Endothelial cell of umbilical vein (primary cell): ENCODE data around the gene AUTS2. TPM values are rescaled to one million over a fixed set of nuclear protein-coding genes. Genes with fewer than 3 reads are reported as not detected.

Experiments
- BruUV-seq: library from RNA; stranded (reverse); fragments of 400-500 nt; replicated peaks from 2 replicates; lab custom pipeline; 2021; lab: Mats Ljungman, UMichigan
- CTCF ChIA-PET: fragments of 300-600, 350-600 bp; sonication (Branson Sonifier 250); formaldehyde crosslinking; loops from one replicate; lab custom pipeline; 2021; ENCODE audit warnings: antibody characterized with exemption, inconsistent platforms; lab: Charles Lee
- POLR2A ChIA-PET: fragments of 300-600, 350-600 bp; sonication (Branson Sonifier 250); formaldehyde crosslinking; loops from one replicate; lab custom pipeline; 2021; ENCODE audit warnings: antibody characterized with exemption, inconsistent platforms; lab: Charles Lee
- DNase-seq: peaks from one replicate; pipeline ENCODE4 v3.0.0-alpha.2; 2011; ENCODE audit warnings: low read depth, low spot score
- FAIRE-seq: peaks from 2 replicates; lab custom pipeline; 2011; peaks lifted over from hg19 to GRCh38; lab: Jason Lieb, UNC
- H2AFZ ChIP-seq: 2 replicates; pipeline ENCODE4 v1.6.0; 2012; ENCODE audit warnings: low read depth, low read length, control low read depth, inconsistent platforms
- H3K27ac ChIP-seq: 2 replicates; pipeline ENCODE4 v1.5.1; 2011; ENCODE audit warnings: low read depth, mild to moderate bottlenecking, control low read depth, low read length, moderate library complexity; ENCODE audit not compliant: insufficient read depth
- H3K27me3 ChIP-seq, 2 experiments: 2 replicates each; pipeline versions ENCODE4 v1.6.0 to v1.6.1; 2011; ENCODE audit warnings: low read length in 2 of 2, mixed read lengths in 1 of 2; ENCODE audit not compliant: control insufficient read depth in 2 of 2, insufficient read depth in 2 of 2
- H3K36me3 ChIP-seq, 2 experiments: 2 replicates in 1 of 2; 3 replicates in 1 of 2; pipeline ENCODE4 v1.5.1; 2011; ENCODE audit warnings: low read length in 2 of 2, mild to moderate bottlenecking in 1 of 2, moderate library complexity in 1 of 2; ENCODE audit not compliant: control insufficient read depth in 2 of 2, insufficient read depth in 2 of 2; ENCODE audit errors: extremely low read depth in 1 of 2
- H3K4me1 ChIP-seq: 3 replicates; pipeline ENCODE4 v1.5.1; 2011; ENCODE audit warnings: mild to moderate bottlenecking, low read length; ENCODE audit not compliant: control insufficient read depth, insufficient read depth; ENCODE audit errors: extremely low read depth
- H3K4me2 ChIP-seq: 2 replicates; pipeline ENCODE4 v1.6.1; 2011; ENCODE audit warnings: low read length, control low read depth, mixed read lengths; ENCODE audit not compliant: insufficient read depth
- H3K4me3 ChIP-seq, 3 experiments: fragments of 200-600 bp in 1 of 3; sonication (generic), shearing (Covaris generic) in 1 of 3; replicated peaks in 1 of 3; 2 replicates each; pipeline ENCODE4 v1.5.1; 2011 to 2016; ENCODE audit warnings: control low read depth in 3 of 3, low read length in 3 of 3, mild to moderate bottlenecking in 2 of 3, inconsistent platforms in 1 of 3, low read depth in 1 of 3, moderate library complexity in 1 of 3; ENCODE audit not compliant: insufficient read depth in 1 of 3
- H3K79me2 ChIP-seq: 2 replicates; pipeline ENCODE4 v1.6.0; 2012; ENCODE audit warnings: low read length, inconsistent platforms; ENCODE audit not compliant: control insufficient read depth, insufficient read depth
- H3K9ac ChIP-seq: replicated peaks from 2 replicates; pipeline ENCODE3; 2011; ENCODE audit warnings: low read length, control low read depth; ENCODE audit not compliant: insufficient read depth; ENCODE audit errors: extremely low read depth
- H3K9me1 ChIP-seq: replicated peaks from 3 replicates; pipeline ENCODE4 v1.6.0; 2011; ENCODE audit warnings: mild to moderate bottlenecking, low read length; ENCODE audit not compliant: control insufficient read depth, insufficient read depth; ENCODE audit errors: extremely low read depth
- H3K9me3 ChIP-seq: replicated peaks from 2 replicates; pipeline ENCODE4 v1.5.1; 2012; ENCODE audit warnings: low read length, inconsistent platforms; ENCODE audit not compliant: control insufficient read depth, insufficient read depth
- H4K20me1 ChIP-seq: replicated peaks from 2 replicates; pipeline ENCODE3; 2011; ENCODE audit warnings: mild to moderate bottlenecking, low read length; ENCODE audit not compliant: control insufficient read depth, insufficient read depth; ENCODE audit errors: extremely low read depth
- EZH2 ChIP-seq: IDR thresholded peaks from 2 replicates; pipeline ENCODE4 v1.6.1; 2012; ENCODE audit warnings: borderline replicate concordance, low read depth, mild to moderate bottlenecking, moderate library complexity, low read length, inconsistent platforms; ENCODE audit not compliant: severe bottlenecking
- FOS ChIP-seq: IDR thresholded peaks from 2 replicates; pipeline ENCODE4 v1.6.1; 2011; ENCODE audit warnings: mild to moderate bottlenecking, low read length, moderate library complexity, borderline replicate concordance; ENCODE audit not compliant: insufficient read depth
- POLR2A ChIP-seq: IDR thresholded peaks from 2 replicates; pipeline ENCODE4 v1.6.1; 2012; ENCODE audit warnings: low read depth, mild to moderate bottlenecking, control low read depth, low read length
- dilution Hi-C: fragments of 300-500 bp; cut with MboI; formaldehyde crosslinking; loops from one replicate; pipeline ENCODE4 v1.15.0; 2019; ENCODE audit warnings: low sequenced_read_pairs; ENCODE audit not compliant: extremely low pct_ligation_motif_present
- intact Hi-C: fragments of 100-400 bp; cut with micrococcal nuclease; formaldehyde crosslinking; loops from one replicate; pipeline ENCODE4 v1.10.0; 2022
- polyA plus RNA-seq, 4 experiments: library from polyadenylated mRNA; depleted of rRNA in 3 of 4; stranded (reverse) in 3 of 4; unstranded in 1 of 4; fragments of >200 nt; gene quantifications; 2 replicates each; pipeline versions ENCODE4 v1.2.1 to v1.2.3, GENCODE V29; 2011 to 2012; ENCODE audit warnings: missing spikeins in 1 of 4
- total RNA-seq: library from RNA; stranded (reverse); gene quantifications from 2 replicates; pipeline ENCODE4 v1.2.3, GENCODE V29; 2021

The AUTS2 gene
- total and polyA plus RNA-seq, 2 donors (not counting 3 experiments of a cell fraction or from before 2014, with no cell fraction given) = 0.59 to 8.0 TPM

DNA sequence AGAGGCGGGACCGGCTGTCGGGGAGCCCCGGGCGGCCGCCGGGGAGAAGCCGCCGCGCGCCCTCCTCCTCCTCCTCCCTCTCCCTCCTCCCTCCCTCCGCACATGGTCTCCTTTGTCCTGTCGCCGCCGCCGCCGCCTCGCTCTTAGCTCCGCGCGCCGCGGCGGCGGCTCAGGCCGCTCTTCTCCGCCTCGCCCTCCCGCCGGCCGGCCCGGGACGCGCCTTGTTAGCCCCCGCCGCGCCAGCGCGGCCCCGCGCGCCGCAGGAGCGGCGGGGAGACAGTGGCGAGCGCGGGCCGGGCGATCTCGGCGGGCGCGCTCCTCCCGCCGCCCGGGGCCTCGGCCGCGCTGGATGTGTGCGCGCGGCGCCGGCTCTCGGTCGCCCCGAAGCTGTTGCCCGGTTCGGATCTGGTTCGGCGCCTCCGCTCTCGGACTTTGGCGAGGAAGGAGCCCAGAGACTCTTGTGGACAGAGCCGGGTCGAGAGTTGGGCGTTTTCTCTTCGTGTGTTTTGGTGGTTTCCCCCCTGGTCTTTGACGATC lies 1096.2 kb downstream of the AUTS2 start:
- no peak overlapping the region for H3K27ac ChIP-seq
- no peaks in the 10 kb centered on the region for H3K4me1 ChIP-seq
- H3K9me1 ChIP-seq = no peaks in the 10 kb centered on the region
- no peaks in the 10 kb centered on the region for H3K36me3 ChIP-seq
- peak overlapping the region; percentile 48 for H3K4me2 ChIP-seq
- H3K9me3 ChIP-seq = no peaks in the 10 kb centered on the region
- intact Hi-C loops = loop anchor here (2.0 to 10.0 kb wide), 3 partner anchors 500 to 1096 kb away; partner anchors contain the start of gene AUTS2
- DNase-seq (no peak), FAIRE-seq (no peak)
- peak; percentile 74 for TF ChIP-seq EZH2
- TF ChIP-seq FOS = no peak
- H4K20me1 ChIP-seq = no peaks in the 10 kb centered on the region
- peak overlapping the region; percentile 27 to 46 (median 41) for H3K4me3 ChIP-seq
- H2AFZ ChIP-seq = peak overlapping the region; percentile 19
- dilution Hi-C loops = no loop called here
- ChIA-PET CTCF (no interaction called here), POLR2A (no interaction called here)
- BruUV-seq = no TSS peak
- H3K79me2 ChIP-seq = no peaks in the 10 kb centered on the region
- peak overlapping the region; percentile 17 for H3K9ac ChIP-seq
- peaks cover 22% of the 10 kb centered on the region in 2 experiments for H3K27me3 ChIP-seq

DNA sequence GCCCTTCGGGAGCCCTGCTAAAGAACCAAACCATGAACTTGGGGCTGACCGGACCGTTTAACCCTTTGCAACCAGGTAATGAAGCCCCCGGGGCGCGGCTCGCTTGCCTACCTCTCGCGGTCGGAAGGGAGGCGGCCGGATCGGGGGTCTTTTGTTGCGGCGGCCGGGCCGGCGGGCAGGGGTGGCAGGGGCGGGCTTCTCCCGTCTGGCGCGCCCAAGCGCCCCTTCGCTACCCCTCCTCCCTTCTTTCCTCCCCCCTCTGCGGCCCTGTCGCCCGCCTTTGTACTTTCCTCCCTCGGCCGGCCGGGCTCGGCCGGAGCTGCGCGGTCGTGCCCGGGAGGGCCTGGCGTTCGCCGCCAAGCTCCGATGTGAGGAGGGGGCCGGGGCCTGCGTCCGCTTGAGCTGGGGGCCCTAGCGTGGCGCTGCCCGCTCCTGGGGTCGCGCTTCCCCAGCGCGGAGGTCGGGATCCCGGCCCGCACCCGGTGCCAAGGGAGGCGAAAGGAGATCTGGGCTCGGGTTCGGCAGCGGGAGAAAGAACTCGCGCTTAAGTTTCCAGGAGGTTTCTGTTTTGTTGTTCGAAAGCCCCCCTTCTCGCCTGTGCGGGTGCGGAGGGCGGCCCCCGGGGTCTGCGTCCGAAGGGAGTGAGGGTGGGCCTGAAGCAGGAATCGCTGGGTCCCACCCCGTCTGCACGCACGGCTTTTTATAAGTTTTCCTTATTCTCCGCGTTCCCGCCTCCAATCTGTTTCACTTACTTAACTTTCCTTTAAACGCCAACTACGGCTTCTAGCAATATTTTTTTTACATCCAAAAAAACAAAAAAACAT lies 1096.9 kb downstream of the AUTS2 start:
- dilution Hi-C loops = no loop called here

More for the DNA sequence above, 1096.9 kb downstream of the AUTS2 start:
- peak overlapping the region; percentile 19 for H2AFZ ChIP-seq
- peak overlapping the region; percentile 48 for H3K4me2 ChIP-seq
- H3K4me1 ChIP-seq = no peaks in the 10 kb centered on the region
- FAIRE-seq = no peak
- BruUV-seq = no TSS peak
- peak overlapping the region; percentile 27 to 46 (median 41) for H3K4me3 ChIP-seq
- peak overlapping the region; percentile 17 for H3K9ac ChIP-seq
- no peak overlapping the region for H3K27ac ChIP-seq
- ChIA-PET POLR2A (no interaction called here), CTCF (no interaction called here)
- no peaks in the 10 kb centered on the region for H3K9me1 ChIP-seq
- TF ChIP-seq EZH2 (peak; percentile 15), POLR2A (no peak)
- peaks cover 22% of the 10 kb centered on the region in 2 experiments for H3K27me3 ChIP-seq
- no peaks in the 10 kb centered on the region for H3K36me3 ChIP-seq
- intact Hi-C loops = loop anchor here (2.0 to 10.0 kb wide), 3 partner anchors 500 to 1096 kb away; partner anchors contain the start of gene AUTS2
- no peaks in the 10 kb centered on the region for H3K79me2 ChIP-seq
- H4K20me1 ChIP-seq = no peaks in the 10 kb centered on the region
- no peaks in the 10 kb centered on the region for H3K9me3 ChIP-seq
- no peak for DNase-seq
